Tibial nerve (tissue), 4 donors: ENCODE data around the gene CCDC14.

Experiments
- CTCF ChIP-seq, 5 experiments: fragments of 200-600 bp in 3 of 5; fragments of 450-650 bp in 2 of 5; sonication (generic) in 3 of 5; IDR thresholded peaks; one replicate each; pipeline ENCODE4 v1.5.1; 2016 to 2019; ENCODE audit warnings: antibody characterized with exemption in 5 of 5, mild to moderate bottlenecking in 3 of 5, moderate library complexity in 2 of 5
- EP300 ChIP-seq, 2 donors: sonication (generic); formaldehyde crosslinking; IDR thresholded peaks; one replicate each; pipeline ENCODE4 v1.6.1; 2017; ENCODE audit warnings: antibody characterized with exemption in 2 of 2, mild to moderate bottlenecking in 1 of 2
- POLR2A ChIP-seq, 2 donors: fragments of 450-650 bp; IDR thresholded peaks; one replicate each; pipeline ENCODE4 v1.6.1; 2017; ENCODE audit warnings: antibody characterized with exemption in 2 of 2, mild to moderate bottlenecking in 2 of 2, moderate library complexity in 2 of 2

DNA sequence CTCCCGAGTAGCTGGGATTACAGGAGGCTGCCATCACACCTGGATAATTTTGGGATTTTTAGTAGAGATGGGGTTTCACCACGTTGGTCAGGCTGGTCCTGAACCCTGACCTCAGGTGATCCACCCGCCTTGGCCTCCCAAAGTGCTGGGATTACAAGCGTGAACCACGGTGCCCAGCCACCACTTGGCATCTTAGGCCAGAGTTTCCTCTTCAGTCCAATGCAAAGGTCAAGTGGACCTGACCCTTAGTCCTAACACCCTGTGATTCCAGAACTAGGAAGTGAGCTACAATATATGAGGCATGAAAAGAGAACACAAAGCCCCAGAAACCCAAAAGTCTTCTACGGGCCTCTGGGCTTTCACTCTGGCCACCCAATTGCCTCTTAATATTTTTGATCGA, 82.2 kb downstream of the CCDC14 start:
- TF ChIP-seq CTCF (IDR thresholded peaks at IDR 0.05) (no peak), EP300 (IDR thresholded peaks at IDR 0.05) (no peak), POLR2A (IDR thresholded peaks at IDR 0.05) (no peak)
